T1000 (cell line): ENCODE results near the gene TIAM1.
A peak's percentile ranks its signal among the peaks of the same experiment; 100 is the strongest.

Experiments
- DNase-seq: peaks from one replicate; lab custom pipeline; 2025; ENCODE audit warnings: mixed read lengths; lab: John Stamatoyannopoulos, UW

Gene TIAM1

GRCh38 chr21:31352836-31353235 is 8.8 kb upstream of the TIAM1 start:
- no peak for DNase-seq

DNA sequence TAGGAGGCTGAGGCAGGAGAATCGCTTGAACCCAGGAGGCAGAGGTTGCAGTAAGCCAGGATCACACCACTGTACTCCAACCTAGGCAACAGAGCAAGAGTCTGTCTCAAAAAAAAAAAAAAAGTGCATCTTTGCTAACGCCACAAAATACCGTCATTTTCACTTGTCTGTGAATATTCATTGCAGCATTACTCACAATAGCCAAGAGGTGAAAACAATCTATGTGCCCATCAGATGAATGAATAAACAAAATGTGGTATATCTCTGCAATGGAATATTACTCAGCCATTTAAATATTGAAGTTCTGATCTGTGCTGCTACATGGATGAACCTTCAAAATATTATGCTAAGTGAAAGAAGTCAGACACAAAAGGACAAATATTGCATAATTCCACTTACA is 7.9 kb upstream of the TIAM1 start:
- no peak for DNase-seq

DNA sequence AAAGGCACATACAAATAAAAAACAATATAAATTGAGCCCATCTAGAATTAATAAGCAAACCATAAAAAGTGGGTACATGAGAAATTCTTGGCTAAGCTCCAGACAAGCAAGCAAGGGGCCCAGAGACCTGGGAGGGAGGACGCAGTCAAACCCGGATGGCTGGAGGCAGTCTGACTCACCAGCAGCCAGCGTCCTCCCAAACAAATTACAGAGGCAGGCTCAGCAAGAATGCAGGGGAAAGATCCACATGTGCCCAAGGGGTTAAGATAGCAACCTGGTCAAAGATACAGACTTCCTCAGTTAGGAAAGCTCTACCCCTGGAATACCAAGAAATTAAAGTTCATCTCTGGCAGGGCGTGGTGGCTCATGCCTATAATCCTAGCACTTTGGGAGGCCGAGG is 7.4 kb upstream of the TIAM1 start:
- peak; percentile 83 for DNase-seq

- no peak for DNase-seq
Observed at GRCh38 chr21:31349208-31349607, 5.1 kb upstream of the TIAM1 start.

GRCh38 chr21:31348188-31348587 is 4.1 kb upstream of the TIAM1 start:
- DNase-seq = no peak

GRCh38 chr21:31347435-31348032 is 3.5 kb upstream of the TIAM1 start:
- DNase-seq = no peak

DNA sequence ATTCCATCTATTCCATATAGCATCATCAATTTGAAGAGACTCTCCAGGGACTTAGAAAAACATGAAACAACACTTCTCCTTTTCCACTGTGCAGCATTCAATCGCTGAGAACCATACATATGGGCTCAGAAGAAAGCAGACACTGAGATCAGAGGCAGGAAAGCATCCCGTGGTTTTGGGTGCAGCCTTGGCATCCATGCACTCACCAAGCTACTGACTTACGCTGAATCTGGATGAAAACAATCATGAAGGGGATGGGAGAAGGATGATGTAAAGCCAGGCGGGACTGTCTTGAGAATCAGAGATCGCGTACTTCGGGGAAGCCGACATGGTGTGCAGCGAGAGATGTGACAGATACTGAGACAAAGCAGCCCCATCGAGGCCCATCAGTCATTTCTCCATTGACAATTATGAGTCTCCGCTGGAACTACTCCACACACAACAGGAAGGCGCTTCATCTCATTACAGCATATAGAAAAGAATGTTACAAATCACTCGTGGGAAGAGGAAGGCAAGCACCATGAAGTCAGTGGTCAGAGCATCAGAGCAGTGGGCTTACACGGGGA is 2.3 kb upstream of the TIAM1 start:
- no peak for DNase-seq

- no peak for DNase-seq
Observed at GRCh38 chr21:31345136-31345535, 1.1 kb upstream of the TIAM1 start.

- DNase-seq = no peak
Observed at GRCh38 chr21:31343030-31343510, 991 bp downstream of the TIAM1 start.

DNA sequence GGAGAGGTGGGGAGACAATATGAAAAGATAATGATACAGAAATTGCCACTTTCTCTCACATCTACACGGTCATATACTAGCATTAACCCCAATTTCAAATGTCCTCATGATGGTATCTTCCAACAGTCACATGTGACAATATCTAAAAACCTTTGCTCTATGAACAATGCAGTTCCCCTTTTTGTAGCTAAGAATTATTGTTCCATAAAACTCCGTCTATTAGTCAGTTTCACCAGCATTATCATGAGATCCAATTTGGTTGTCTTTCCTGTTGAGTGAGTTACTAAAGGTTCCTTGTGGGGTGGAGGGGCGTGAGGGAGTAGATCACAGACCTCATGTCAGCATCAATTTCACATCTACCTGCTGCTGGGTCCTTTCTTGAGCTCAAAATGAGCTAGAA is 1.7 kb downstream of the TIAM1 start:
- no peak for DNase-seq

- no peak for DNase-seq
Observed at GRCh38 chr21:31340942-31341487, 3.0 kb downstream of the TIAM1 start.

DNA sequence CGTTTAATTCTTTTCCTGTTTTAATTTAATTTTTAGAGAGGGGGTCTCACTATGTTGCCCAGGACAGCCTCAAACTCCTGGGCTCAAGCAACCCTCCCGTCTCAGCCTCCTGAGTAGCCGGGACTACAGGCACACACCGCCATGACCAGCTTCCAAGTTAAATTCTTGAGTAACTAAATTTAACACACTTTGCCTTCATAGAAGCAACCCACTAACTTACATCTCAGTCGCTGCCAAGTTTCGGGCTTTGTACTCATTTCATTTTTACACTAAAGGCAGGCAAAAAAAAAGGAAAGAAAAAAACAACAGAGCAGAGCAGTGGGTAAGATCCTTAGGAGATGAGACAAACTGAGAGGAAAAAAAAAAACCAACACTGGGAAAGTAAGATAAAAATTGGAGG is 3.5 kb downstream of the TIAM1 start:
- DNase-seq = no peak

DNA sequence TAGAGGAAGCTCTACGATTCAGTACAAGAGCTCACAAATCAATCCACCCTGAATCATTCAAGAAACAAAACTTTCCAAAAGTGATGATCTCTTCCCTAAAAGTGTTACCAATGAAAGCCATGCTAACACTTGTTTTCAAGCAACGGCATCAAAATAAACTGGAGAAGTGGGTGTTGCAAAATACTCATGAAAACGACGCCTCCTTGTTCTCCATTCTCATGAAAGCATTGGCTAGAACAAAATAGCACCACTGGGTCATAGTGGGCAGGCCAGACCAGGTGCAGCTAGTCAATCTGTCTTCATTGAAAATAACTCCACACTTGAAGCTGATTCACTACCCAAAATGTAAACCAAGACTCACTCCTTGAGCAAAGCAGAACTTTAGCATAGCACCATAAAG is 4.3 kb downstream of the TIAM1 start:
- no peak for DNase-seq

DNA sequence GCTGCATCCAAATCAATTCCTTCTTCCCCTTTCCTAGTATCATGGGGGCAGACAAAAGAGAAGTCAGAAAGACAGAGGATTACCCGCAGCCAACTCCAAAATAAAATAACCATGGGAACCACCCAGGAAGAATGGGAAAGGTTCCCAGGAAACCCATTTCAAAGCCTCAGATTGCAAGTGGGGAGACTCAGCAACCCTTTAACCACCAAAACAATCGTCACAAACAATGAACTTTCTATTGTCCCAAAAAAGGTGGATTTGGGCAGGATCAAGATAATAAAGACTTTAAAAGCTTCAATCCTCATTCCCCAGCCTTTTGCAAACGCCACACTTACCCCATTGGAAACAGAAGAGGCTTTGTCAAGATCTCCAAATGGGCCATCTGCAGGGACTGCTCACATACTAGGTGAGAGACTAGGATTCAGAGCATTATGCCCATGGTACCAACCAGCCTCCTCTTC is 5.1 kb downstream of the TIAM1 start:
- no peak for DNase-seq

GRCh38 chr21:31337996-31338907 is 5.8 kb downstream of the TIAM1 start:
- no peak for DNase-seq

DNA sequence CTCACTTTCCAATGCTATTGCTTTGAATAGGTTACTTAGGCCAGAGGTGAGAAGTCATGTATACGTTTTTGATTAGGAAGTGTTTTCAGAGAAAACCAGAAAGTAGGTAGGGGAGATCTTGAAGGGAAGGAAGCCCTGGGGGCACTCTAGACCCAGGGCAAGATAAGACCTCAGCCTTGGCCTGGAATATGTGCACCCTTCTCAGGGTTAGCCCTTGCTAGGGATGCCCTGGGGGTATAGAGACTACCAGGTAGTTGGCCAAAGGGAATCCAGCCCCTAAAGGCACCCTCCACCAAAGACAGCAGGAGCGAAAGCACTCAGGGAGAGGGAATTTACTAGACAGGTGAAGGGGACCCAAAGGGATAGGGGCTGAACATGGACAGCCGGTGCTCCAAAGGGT is 7.0 kb downstream of the TIAM1 start:
- no peak for DNase-seq

DNA sequence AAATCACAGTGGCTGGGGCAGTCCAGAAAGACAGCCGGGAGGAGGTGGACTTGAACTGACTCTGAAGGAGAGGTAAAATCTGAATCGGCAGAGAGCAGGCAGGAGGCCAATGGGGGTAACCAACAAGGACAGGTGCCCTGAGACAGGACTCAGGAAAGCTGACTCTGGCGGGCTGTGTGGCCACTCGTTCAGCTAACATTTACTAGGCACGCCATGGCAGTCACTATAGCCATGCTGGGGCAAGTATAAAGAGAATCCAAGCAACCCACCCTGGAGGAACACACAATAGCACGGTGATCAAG is 7.4 kb downstream of the TIAM1 start:
- no peak for DNase-seq

DNA sequence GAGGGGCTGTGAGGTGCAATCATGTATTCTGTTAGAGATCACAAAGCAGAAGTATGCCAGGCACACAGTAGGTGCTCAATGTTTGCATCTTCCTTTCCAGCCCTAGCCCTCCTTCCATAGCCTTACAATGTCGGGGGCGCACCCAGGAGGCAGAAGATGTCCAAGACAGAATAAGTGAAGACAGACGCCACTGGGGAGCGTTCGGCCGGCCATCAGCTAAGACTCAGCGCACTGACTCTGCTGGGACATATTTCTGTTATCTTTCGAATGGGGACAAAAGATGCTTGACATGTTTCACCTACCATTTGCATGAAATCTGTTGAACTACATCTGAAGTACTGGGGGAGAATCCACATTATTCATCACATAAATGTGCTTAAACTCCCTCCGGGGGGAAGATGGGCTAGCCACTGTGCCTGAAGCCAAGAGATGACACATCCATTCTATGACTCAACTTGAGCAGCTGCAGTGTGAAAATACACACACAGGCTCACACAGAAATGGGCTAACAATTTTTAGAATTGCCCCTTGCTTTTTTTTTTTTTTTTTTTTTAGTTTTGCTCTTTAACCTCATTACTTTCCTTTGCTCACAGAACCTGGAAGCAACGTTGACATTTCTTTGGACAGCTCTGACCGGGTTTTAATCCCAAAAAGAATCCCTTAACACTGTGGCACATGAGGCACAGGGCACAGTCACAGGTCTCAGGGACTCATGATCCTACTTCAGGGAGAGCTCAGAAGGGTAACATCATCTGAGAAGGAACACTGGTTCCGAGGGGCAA is 7.9 kb downstream of the TIAM1 start:
- DNase-seq = peak; percentile 63

GRCh38 chr21:31334648-31335121 is 9.4 kb downstream of the TIAM1 start:
- DNase-seq = no peak

- DNase-seq = no peak
Observed at GRCh38 chr21:31332525-31332924, 11.5 kb downstream of the TIAM1 start.

DNA sequence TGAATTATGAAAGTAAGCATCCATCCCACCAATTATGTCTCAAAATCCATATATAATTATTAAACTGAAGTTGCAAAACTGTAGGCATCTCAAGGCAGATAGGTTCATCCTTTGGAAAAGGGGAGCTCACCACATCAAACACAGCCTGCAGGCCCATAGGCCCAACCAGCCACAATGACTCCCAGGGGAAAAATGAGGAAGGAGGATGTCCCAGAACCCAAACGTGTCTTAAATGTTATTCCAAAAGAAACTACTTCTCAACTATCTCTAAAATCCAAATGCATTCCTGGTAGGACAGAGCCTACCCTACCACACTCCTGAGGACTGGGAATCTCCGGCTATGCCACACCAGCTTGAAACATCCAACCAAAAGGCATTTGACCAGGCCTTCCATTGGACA is 12.8 kb downstream of the TIAM1 start:
- DNase-seq = no peak

DNA sequence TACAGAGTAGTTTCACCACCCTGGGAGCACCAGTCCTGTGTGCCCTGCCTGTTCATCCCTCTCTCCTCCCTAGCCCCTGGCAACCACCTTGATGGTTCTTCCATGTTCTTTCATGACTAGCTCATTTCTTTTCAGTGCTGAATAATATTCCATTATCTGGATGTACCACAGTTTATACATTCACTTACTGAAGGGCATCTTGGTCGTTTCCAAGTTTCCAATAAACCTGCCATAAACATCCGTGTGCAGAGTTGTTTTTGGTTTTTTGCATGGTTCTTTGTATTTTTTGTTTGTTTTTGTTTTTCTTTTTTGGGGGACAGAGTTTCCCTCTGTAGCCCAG is 13.9 kb downstream of the TIAM1 start:
- no peak for DNase-seq
